Measurements from ENCODE around the gene GDF2.

DNA sequence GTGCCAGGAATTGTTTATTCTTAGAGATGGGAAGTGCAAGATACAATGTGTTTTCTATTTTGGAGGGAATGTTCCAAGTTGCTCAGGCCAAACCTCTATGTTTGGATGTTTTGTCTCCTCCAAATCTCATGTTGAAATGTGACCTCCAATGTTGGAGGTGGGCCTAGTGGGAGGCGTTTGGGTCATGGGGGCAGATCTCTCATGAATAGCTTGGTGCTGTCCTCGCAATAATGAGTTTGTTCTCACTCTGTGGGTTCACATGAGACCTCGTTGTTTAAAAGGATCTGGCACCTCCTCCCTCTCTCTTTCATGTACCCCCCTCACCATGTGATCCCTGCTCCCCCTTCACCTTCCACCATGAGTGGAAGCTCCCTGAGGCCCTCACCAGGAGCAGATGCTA, 30.6 kb upstream of the GDF2 start:
- TF ChIP-seq, protein P1, sequence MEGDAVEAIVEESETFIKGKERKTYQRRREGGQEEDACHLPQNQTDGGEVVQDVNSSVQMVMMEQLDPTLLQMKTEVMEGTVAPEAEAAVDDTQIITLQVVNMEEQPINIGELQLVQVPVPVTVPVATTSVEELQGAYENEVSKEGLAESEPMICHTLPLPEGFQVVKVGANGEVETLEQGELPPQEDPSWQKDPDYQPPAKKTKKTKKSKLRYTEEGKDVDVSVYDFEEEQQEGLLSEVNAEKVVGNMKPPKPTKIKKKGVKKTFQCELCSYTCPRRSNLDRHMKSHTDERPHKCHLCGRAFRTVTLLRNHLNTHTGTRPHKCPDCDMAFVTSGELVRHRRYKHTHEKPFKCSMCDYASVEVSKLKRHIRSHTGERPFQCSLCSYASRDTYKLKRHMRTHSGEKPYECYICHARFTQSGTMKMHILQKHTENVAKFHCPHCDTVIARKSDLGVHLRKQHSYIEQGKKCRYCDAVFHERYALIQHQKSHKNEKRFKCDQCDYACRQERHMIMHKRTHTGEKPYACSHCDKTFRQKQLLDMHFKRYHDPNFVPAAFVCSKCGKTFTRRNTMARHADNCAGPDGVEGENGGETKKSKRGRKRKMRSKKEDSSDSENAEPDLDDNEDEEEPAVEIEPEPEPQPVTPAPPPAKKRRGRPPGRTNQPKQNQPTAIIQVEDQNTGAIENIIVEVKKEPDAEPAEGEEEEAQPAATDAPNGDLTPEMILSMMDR (conservative IDR thresholded peaks at IDR 0.05 in 1 of 2, IDR thresholded peaks at IDR 0.05 in 1 of 2; ENCODE audit: extremely low read depth in 1 of 2, insufficient read depth in 1 of 2, low read depth in 1 of 2, low read length in 2 of 2), result no peak
- no peak for TF ChIP-seq EZH2 (IDR thresholded peaks at IDR 0.05; ENCODE audit: borderline replicate concordance, low read length)

Measured in mammary epithelial cell (primary cell).